Right cardiac atrium (tissue), 5 donors: Measurements from ENCODE around the gene ZNF319. TPM values are rescaled to one million over a fixed set of nuclear protein-coding genes. Genes with fewer than 3 reads are reported as not detected.

Experiments used
- ATAC-seq, 2 donors: fragments of 200-7000 bp; cut with Tn5 transposase; one replicate each; pipeline versions ENCODE4 v1.8.0 to v1.9.1; 2020; ENCODE audit warnings: moderate library complexity in 2 of 2, mild to moderate bottlenecking in 1 of 2
- DNase-seq, 3 donors: peaks; one replicate each; pipeline ENCODE4 v3.0.0-alpha.2; 2020
- H3K27ac ChIP-seq: one replicate; pipeline ENCODE4 v1.5.1; 2013; ENCODE audit warnings: mild to moderate bottlenecking, low read length, control low read depth, moderate library complexity
- H3K27me3 ChIP-seq: one replicate; pipeline ENCODE4 v1.6.1; 2013; ENCODE audit not compliant: control insufficient read depth, insufficient read depth
- H3K4me1 ChIP-seq: one replicate; pipeline ENCODE4 v1.6.1; 2013; ENCODE audit warnings: low read length; ENCODE audit not compliant: control insufficient read depth, insufficient read depth
- H3K4me3 ChIP-seq: one replicate; pipeline ENCODE4 v1.5.1; 2013; ENCODE audit warnings: low read length, control low read depth
- H3K9me3 ChIP-seq: one replicate; pipeline ENCODE4 v1.6.1; 2013; ENCODE audit warnings: low read length; ENCODE audit not compliant: control insufficient read depth
- WGBS: extraction: QIAGEN DNeasy Blood & Tissue Kit; methylation state at CpG from one replicate; pipeline ENCODE4 v1.1.7; 2013; 5-methylcytosine and 5-hydroxymethylcytosine counted together
- intact Hi-C, 4 donors: fragments of 100-400 bp; cut with DNase I; formaldehyde crosslinking; loops; one replicate each; pipeline versions ENCODE4 v1.11.0 to v1.14.0; 2022 to 2023
- polyA plus RNA-seq: library from polyadenylated mRNA; stranded (reverse); fragments of 200-250 nt; gene quantifications from one replicate; pipeline ENCODE4 v1.2.3, GENCODE V29; 2013
- total RNA-seq, 4 donors: library from RNA; stranded (reverse); fragmentation: NEBNext Ultra II Directional; extraction: Animal tissue kit (Norgen Biotek cat#: 25700); gene quantifications; one replicate each; pipeline ENCODE4 v1.2.1, GENCODE V29; 2021
- donor health status: healthy with polysubstance abuse.
- donor health status: DM: no; HTN: yes; CAD: no.
- donor health status: DM: no; HTN: no; CAD: no.
- donor health status: DM: no; HTN: yes; CAD: no; lungs with severe emphysema.
- donor health status: DM: yes; HTN: yes; CAD: no.

The ZNF319 gene
- total and polyA plus RNA-seq, 5 donors, result 5.5 to 9.2 (median 7.8) TPM

DNA sequence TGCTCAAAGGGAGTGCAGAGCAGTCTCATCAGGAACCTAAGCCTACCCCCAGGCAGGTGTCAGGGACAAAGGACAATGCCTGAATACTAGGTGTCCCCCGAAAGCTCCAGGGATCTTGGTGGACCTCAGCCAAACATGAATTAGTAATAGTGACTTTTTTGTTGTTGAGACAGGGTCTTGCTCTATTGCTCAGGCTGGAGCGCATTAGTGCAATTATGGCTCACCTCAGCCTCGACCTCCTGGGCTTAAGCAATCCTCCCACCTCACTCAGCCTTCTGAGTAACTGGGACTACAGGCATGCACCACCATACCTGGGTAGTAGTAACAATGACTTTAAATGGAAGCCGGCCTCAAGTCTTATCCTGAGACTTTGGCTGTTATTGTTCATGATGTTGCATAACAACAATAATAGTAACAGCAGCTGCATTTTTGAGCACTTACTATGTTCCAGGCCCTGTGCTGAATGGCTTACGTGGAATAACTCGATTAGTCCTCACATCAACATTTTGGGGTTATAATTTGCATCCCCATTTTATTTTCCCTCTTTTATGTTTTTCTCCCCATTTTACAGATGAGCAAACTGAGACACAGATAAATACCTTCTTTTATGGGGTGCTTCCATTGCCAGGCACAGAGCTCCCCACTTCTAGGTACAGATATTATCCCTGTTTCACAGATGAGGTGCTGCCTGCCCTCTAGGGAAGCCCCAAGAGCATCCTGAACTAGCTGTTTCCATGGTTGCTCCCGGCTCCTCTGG lies 49.1 kb downstream of the ZNF319 start:
- ATAC-seq (no peak), DNase-seq (no peak)
- intact Hi-C loops, result no loop called here
- 85% methylated on average over 7 of the region's 7 CpGs for WGBS
- no peaks in the 10 kb centered on the region for H3K4me1 ChIP-seq
- H3K27me3 ChIP-seq, result no peaks in the 10 kb centered on the region
- no peak overlapping the region for H3K4me3 ChIP-seq
- no peaks in the 10 kb centered on the region for H3K9me3 ChIP-seq
- H3K27ac ChIP-seq, result no peak overlapping the region

DNA sequence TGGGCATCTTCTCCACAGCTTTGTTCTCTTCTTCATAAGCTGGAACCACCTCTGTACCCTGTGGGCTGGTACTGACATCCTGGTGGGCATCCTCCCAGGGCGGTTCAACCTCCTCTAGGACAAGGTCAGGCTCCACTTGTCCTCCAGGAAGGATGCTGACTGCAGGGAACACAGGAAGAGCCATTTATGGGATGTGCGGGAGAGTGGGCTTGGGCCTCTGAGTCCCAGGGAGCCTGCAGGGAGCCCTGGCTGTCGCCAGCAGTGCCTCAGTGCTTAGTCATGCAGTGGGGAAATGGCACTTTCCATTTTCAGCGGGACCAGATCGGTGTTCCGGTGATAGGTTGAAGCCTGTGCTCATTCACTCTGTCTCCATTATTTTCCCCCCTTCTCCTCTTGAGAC lies 50.1 kb downstream of the ZNF319 start:
- DNase-seq (no peak), ATAC-seq (no peak)
- no peak overlapping the region for H3K27ac ChIP-seq
- 55% methylated on average over 6 of the region's 6 CpGs for WGBS
- no peaks in the 10 kb centered on the region for H3K27me3 ChIP-seq
- H3K9me3 ChIP-seq, result no peaks in the 10 kb centered on the region
- H3K4me1 ChIP-seq, result no peaks in the 10 kb centered on the region
- intact Hi-C loops, result no loop called here
- H3K4me3 ChIP-seq, result no peak overlapping the region

DNA sequence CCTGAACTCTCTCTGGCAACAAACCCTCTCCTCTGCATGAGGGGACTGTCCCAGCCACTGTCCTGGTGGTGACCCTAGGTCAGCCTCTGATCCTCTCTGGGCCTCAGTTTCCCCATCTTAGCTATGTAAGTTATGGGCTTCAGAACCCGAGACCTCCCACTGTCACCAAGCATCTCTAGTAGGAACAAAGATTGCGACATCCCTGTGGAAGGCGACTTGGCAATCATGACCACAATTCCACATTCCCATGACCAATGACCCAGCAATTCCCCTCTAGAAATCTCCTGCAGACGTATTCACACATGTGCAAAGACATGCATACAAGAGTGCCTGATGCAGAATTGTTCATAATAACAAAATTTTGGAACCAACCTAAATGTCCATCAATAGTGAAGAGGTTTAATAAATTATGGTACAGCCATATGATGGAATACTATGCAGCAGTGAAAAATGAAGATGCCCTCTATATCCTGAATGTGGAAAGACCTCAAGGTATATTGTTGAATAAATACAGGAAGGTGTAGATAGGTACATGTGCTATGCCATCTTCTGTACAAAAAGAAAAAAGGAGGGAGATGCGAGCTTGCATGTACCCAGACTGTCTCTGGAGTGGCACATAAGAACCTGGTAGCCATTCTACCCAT lies 50.8 kb downstream of the ZNF319 start:
- WGBS, result 81% methylated on average over 5 of the region's 5 CpGs
- no peaks in the 10 kb centered on the region for H3K9me3 ChIP-seq
- ATAC-seq (no peak), DNase-seq (no peak)
- H3K27me3 ChIP-seq, result no peaks in the 10 kb centered on the region
- H3K4me3 ChIP-seq, result no peak overlapping the region
- intact Hi-C loops, result no loop called here
- no peak overlapping the region for H3K27ac ChIP-seq
- H3K4me1 ChIP-seq, result no peaks in the 10 kb centered on the region

GRCh38 chr16:57949013-57949412 lies 51.5 kb downstream of the ZNF319 start:
- H3K27me3 ChIP-seq, result no peaks in the 10 kb centered on the region
- H3K4me1 ChIP-seq, result no peaks in the 10 kb centered on the region
- ATAC-seq, result no peak
- H3K4me3 ChIP-seq, result no peak overlapping the region
- intact Hi-C loops, result no loop called here
- no peak overlapping the region for H3K27ac ChIP-seq
- no peak for DNase-seq
- H3K9me3 ChIP-seq, result no peaks in the 10 kb centered on the region
- 10% methylated on average over 2 of the region's 2 CpGs for WGBS

DNA sequence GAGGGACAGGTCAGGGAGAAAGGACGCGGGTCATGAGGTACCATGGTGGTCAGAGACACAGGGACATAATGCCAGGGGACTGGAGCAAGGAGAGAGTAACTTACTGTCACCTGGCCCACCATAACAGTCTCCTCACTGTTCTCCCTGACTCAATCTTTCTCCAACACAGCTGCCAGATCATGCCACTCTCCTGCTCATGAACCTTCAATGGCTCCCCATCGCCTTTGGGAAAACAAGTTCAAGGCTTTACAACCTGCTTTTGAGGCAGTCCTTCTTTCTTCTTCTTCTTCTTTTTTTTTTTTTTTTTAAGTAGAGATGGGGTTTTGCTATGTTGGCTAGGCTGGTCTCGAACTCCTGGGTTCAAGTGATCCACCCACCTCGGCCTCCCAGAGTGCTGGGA lies 52.4 kb downstream of the ZNF319 start:
- no peaks in the 10 kb centered on the region for H3K27me3 ChIP-seq
- ATAC-seq (no peak), DNase-seq (no peak)
- no peaks in the 10 kb centered on the region for H3K4me1 ChIP-seq
- no peak overlapping the region for H3K4me3 ChIP-seq
- intact Hi-C loops, result no loop called here
- H3K9me3 ChIP-seq, result no peaks in the 10 kb centered on the region
- no peak overlapping the region for H3K27ac ChIP-seq
- WGBS, result 91% methylated on average over 5 of the region's 5 CpGs

DNA sequence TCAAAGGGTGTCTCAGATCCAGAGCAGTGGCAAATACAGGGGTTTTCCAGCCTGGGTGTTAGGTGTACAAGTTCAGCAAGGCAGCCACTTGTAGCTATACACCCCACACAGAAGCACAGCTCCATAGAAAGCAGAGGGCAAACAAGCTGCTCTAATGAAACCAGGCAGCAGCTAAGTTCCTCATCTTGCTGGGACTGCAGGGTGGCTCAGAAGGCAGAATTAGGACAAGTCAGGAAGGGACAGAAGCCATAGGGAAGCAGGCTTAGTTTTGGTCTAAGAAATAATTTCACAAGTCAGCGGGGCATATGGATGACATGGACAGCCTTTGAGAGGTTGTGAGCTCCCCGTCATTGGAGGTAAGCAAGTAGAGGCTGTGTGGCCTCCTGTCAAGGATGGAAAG lies 53.2 kb downstream of the ZNF319 start:
- no peaks in the 10 kb centered on the region for H3K4me1 ChIP-seq
- H3K9me3 ChIP-seq, result no peaks in the 10 kb centered on the region
- DNase-seq, result no peak
- intact Hi-C loops, result no loop called here
- H3K4me3 ChIP-seq, result no peak overlapping the region
- WGBS, result 86% methylated on average over 2 of the region's 2 CpGs
- no peak overlapping the region for H3K27ac ChIP-seq
- H3K27me3 ChIP-seq, result no peaks in the 10 kb centered on the region
- ATAC-seq, result no peak

- H3K4me3 ChIP-seq, result no peak overlapping the region
- H3K4me1 ChIP-seq, result no peaks in the 10 kb centered on the region
- intact Hi-C loops, result no loop called here
- no peaks in the 10 kb centered on the region for H3K27me3 ChIP-seq
- DNase-seq (no peak), ATAC-seq (no peak)
- no peak overlapping the region for H3K27ac ChIP-seq
- no peaks in the 10 kb centered on the region for H3K9me3 ChIP-seq
- WGBS, result 80% methylated on average over 13 of the region's 13 CpGs
Observed at GRCh38 chr16:57946181-57946801, 54.2 kb downstream of the ZNF319 start.

DNA sequence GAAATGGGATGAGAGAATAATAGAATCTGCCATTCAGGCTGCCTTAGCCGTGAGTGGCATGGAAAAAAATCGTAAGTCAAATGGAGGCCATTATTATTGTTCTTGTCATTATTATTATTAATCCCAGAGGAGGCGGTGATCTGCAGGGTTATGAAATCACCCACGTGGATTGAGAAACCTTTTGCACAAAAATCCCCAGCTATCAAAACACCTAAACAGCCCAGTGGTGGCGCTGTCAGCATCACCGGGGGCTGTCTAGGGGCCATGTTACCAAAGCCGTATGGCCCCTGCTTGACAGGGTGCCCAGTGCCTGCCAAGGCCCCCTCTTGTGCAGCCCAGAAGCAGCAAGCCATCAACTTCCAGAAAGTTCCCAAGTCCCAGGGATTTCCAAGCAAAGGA lies 54.7 kb downstream of the ZNF319 start:
- Histone ChIP-seq H3K9me3 (no peaks in the 10 kb centered on the region), H3K4me3 (no peak overlapping the region), H3K27me3 (no peaks in the 10 kb centered on the region), H3K27ac (no peak overlapping the region), H3K4me1 (no peaks in the 10 kb centered on the region)
- 57% methylated on average over 7 of the region's 7 CpGs for WGBS
- intact Hi-C loops, result no loop called here
- DNase-seq, result no peak
- no peak for ATAC-seq

DNA sequence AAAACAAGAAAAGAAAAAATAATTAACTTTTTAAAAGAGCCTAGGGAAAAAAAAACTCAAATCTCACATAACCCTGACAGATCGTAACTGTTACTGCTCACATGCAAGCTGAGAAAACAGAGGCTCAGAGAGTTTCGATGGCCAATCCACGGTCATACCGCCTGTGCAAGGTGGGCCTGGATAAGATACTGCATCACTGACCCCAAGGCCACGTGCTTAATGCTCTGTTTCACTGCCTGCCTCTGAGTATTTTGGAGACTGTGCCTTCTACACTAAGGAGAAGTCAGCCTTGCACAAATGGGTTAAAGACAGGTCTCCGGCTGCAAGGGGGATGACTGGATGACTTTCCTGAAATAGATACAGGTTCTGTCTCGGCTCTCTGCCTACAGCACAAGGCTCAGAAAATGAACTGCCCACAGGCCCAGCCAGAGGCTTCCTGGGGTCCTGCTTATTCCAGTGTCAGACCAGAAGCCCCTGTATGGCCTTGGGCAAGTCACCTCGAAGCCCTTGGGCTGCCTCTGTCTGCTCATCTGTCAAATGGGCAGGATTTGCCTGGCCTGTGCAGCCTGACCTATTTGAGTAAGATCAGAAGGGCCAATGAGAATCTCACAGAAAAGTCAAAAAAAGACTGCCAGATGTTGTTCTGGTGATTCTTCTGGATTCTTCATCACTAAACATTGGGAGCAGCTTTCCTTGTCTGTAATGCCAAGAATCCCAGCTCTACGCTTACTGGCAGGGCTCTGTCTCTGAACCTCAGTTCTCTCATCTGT lies 55.3 kb downstream of the ZNF319 start:
- Histone ChIP-seq H3K4me1 (no peaks in the 10 kb centered on the region), H3K27ac (no peak overlapping the region), H3K9me3 (no peaks in the 10 kb centered on the region), H3K27me3 (no peaks in the 10 kb centered on the region), H3K4me3 (no peak overlapping the region)
- DNase-seq, result no peak
- no peak for ATAC-seq
- 75% methylated on average over 9 of the region's 9 CpGs for WGBS
- intact Hi-C loops, result no loop called here
